ENCODE measurements around the gene LRRC14B. TPM values are rescaled to one million over a fixed set of nuclear protein-coding genes. Genes with fewer than 3 reads are reported as not detected.

The LRRC14B gene
- total RNA-seq, 1 experiment from 2014 or later, result not detected

DNA sequence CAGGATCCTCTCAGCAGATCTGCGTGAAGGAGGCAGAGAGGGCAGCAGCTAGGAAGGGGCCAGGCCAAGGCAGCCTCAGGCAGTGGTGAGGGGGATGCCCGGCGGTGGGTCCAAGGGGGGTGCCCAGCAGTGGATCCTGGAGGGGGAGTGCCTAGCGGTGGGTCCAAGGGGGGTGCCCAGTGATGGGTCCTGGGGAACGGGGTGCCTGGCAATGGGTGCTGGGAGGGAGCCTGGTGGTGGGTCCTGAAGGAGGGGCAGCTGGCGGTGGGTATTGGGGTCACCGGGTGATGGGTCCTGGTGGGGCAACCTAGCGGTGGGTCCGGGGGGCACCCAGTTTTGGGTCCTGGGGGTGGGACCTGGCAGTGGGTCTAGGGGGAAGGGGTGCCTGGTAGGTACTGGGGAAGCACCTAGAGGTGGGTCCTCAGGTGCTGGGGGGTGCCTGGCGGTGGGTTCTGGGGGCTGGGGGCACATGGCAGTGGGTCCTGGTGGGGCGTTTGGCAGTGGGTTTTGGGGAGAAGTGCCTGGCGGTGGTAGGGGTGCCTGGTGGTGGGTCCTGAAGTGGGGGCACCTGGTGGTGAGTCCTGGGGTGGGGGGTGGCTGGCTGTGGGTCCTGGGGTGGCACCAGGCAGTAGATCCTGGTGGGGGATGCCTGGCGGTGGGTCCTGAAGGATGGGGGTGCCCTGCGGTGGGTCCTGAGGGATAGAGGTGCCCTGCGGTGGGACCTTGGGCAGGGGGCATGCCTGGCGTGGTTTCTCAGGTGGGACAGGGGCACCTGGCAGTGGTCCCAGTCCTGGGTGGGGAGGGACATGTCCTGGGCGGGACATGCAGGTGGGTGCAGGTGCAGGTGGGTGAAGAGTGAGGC is 1.9 kb downstream of the LRRC14B start:
- TF ChIP-seq, protein P1, sequence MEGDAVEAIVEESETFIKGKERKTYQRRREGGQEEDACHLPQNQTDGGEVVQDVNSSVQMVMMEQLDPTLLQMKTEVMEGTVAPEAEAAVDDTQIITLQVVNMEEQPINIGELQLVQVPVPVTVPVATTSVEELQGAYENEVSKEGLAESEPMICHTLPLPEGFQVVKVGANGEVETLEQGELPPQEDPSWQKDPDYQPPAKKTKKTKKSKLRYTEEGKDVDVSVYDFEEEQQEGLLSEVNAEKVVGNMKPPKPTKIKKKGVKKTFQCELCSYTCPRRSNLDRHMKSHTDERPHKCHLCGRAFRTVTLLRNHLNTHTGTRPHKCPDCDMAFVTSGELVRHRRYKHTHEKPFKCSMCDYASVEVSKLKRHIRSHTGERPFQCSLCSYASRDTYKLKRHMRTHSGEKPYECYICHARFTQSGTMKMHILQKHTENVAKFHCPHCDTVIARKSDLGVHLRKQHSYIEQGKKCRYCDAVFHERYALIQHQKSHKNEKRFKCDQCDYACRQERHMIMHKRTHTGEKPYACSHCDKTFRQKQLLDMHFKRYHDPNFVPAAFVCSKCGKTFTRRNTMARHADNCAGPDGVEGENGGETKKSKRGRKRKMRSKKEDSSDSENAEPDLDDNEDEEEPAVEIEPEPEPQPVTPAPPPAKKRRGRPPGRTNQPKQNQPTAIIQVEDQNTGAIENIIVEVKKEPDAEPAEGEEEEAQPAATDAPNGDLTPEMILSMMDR (IDR thresholded peaks at IDR 0.05; ENCODE audit: unreplicated experiment), result no peak
- POLR2A ChIA-PET, result interaction anchor here (0.6 to 0.7 kb wide), 2 partner anchors 26 to 708 kb away, joined by 3 to 4 read pairs; no protein-coding TSS in a partner anchor
- Mint-ChIP-seq H3K9me3 (ENCODE audit: unreplicated experiment) (no peaks in the 10 kb centered on the region), H3K4me3 (ENCODE audit: unreplicated experiment) (no peak overlapping the region), H3K27me3 (ENCODE audit: insufficient read depth, unreplicated experiment) (peaks cover 12% of the 10 kb centered on the region), H3K36me3 (ENCODE audit: insufficient read depth, unreplicated experiment) (no peaks in the 10 kb centered on the region), H3K4me1 (ENCODE audit: insufficient read depth, unreplicated experiment) (no peaks in the 10 kb centered on the region), H3K27ac (ENCODE audit: low read depth, unreplicated experiment) (no peak overlapping the region)
- no peak for DNase-seq (ENCODE audit: unreplicated experiment)
- CTCF ChIA-PET, result no interaction called here
- intact Hi-C loops (cut with micrococcal nuclease), result no loop called here
- no TSS peak for BruUV-seq (replicated peaks)

DNA sequence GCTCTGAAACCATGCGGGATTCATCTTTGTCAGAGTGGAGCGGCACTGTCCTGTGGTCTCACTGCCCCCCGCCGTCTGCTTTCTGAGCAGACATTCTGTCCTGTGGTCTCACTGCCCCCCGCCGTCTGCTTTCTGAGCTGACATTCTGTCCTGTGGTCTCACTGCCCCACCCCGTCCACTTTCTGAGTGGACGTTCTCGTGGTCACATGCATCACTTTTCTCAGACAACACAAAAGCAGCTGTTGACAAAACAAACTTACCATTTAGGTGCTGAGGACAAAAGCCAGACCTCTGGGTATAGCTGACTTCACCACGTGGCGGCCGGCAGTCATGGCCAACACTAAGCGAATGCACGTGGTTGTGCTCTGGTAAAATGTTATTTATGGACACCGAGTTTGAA is 2.8 kb downstream of the LRRC14B start:
- TF ChIP-seq, protein P1 (IDR thresholded peaks at IDR 0.05; ENCODE audit: unreplicated experiment), result no peak
- BruUV-seq (replicated peaks), result no TSS peak
- H3K36me3 Mint-ChIP-seq (ENCODE audit: insufficient read depth, unreplicated experiment), result no peaks in the 10 kb centered on the region
- ChIA-PET CTCF (interaction anchor here (1.3 kb wide), 1 partner anchor 9 kb away, joined by 3 read pairs; no protein-coding TSS in a partner anchor), POLR2A (interaction anchor here (0.6 kb wide), 2 partner anchors 9 to 707 kb away, joined by 3 to 4 read pairs; no protein-coding TSS in a partner anchor)
- intact Hi-C loops (cut with micrococcal nuclease), result no loop called here
- H3K27me3 Mint-ChIP-seq (ENCODE audit: insufficient read depth, unreplicated experiment), result peaks cover 12% of the 10 kb centered on the region
- no peaks in the 10 kb centered on the region for H3K9me3 Mint-ChIP-seq (ENCODE audit: unreplicated experiment)
- H3K4me1 Mint-ChIP-seq (ENCODE audit: insufficient read depth, unreplicated experiment), result no peaks in the 10 kb centered on the region
- no peak overlapping the region for H3K4me3 Mint-ChIP-seq (ENCODE audit: unreplicated experiment)
- H3K27ac Mint-ChIP-seq (ENCODE audit: low read depth, unreplicated experiment), result no peak overlapping the region
- no peak for DNase-seq (ENCODE audit: unreplicated experiment)

DNA sequence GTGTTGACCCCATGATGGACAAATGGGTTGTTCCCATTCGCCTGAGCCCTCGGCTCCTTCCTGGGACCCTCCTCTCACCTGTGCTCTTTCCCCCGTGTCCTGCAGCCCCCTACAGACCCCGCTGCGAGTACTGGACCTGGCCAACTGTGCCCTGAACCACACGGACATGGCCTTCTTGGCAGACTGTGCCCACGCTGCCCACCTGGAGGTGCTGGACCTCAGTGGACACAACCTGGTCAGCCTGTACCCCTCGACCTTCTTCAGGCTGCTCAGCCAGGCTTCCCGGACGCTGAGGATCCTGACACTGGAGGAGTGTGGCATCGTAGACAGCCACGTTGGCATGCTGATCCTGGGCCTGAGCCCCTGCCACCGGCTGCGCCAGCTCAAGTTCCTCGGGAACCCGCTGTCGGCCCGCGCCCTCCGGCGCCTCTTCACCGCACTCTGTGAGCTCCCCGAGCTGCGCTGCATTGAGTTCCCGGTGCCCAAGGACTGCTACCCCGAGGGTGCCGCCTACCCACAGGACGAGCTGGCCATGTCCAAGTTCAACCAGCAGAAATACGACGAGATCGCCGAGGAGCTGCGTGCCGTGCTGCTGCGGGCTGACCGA is 3.4 kb downstream of the LRRC14B start:
- Mint-ChIP-seq H3K27ac (ENCODE audit: low read depth, unreplicated experiment) (no peak overlapping the region), H3K27me3 (ENCODE audit: insufficient read depth, unreplicated experiment) (peaks cover 11% of the 10 kb centered on the region), H3K4me1 (ENCODE audit: insufficient read depth, unreplicated experiment) (no peaks in the 10 kb centered on the region), H3K4me3 (ENCODE audit: unreplicated experiment) (no peak overlapping the region), H3K9me3 (ENCODE audit: unreplicated experiment) (no peaks in the 10 kb centered on the region), H3K36me3 (ENCODE audit: insufficient read depth, unreplicated experiment) (no peaks in the 10 kb centered on the region)
- ChIA-PET CTCF (interaction anchor here (0.7 to 1.3 kb wide), 2 partner anchors 8 to 50 kb away, joined by 3 read pairs; no protein-coding TSS in a partner anchor), POLR2A (interaction anchor here (0.6 to 1.1 kb wide), 2 partner anchors 8 to 23 kb away, joined by 3 to 5 read pairs; partner anchors contain the start of genes CCDC127 and SDHA)
- DNase-seq (ENCODE audit: unreplicated experiment), result no peak
- TF ChIP-seq, protein P1 (IDR thresholded peaks at IDR 0.05; ENCODE audit: unreplicated experiment), result no peak
- no TSS peak for BruUV-seq (replicated peaks)
- intact Hi-C loops (cut with micrococcal nuclease), result no loop called here

Measured in MCF 10A (cell line).